ENCODE data around the gene TIMELESS.
A peak's percentile ranks its signal among the peaks of the same experiment; 100 is the strongest.
"Not testable (repeated sequence)": the region's sequence is repeated elsewhere in the genome, so short reads cannot be mapped to it uniquely, and the experiment has no call there.

TIMELESS gene

GRCh38 chr12:56462565-56462964 is 13.3 kb upstream of the TIMELESS start:
- DNase-seq (ENCODE audit: low read depth) = no peak

- DNase-seq (ENCODE audit: low read depth) = peak; percentile 86
These were observed 12.3 kb upstream of the TIMELESS start for GRCh38 chr12:56461235-56462159.

- no peak for DNase-seq (ENCODE audit: low read depth)
These were observed 8.6 kb upstream of the TIMELESS start for GRCh38 chr12:56457817-56458216.

GRCh38 chr12:56454557-56454956 is 5.3 kb upstream of the TIMELESS start, which contains the start of gene MIP:
Gene MIP, minus strand, starts transcription at chr12:56454657. Its CDS starts 44 bp downstream, at chr12:56454613.
- no peak for DNase-seq (ENCODE audit: low read depth)

- no peak for DNase-seq (ENCODE audit: low read depth)
These were observed 1.9 kb upstream of the TIMELESS start for GRCh38 chr12:56451147-56451546.

GRCh38 chr12:56450241-56450640 is 1.0 kb upstream of the TIMELESS start:
- DNase-seq (ENCODE audit: low read depth) = no peak

- DNase-seq (ENCODE audit: low read depth) = no peak
These were observed 377 bp upstream of the TIMELESS start for GRCh38 chr12:56449622-56449984.

GRCh38 chr12:56443208-56443607 is 6.0 kb downstream of the TIMELESS start:
- not testable (repeated sequence) for DNase-seq (ENCODE audit: low read depth)

- DNase-seq (ENCODE audit: low read depth) = no peak
These were observed 11.6 kb downstream of the TIMELESS start for GRCh38 chr12:56437430-56438176.

- no peak for DNase-seq (ENCODE audit: low read depth)
These were observed 14.4 kb downstream of the TIMELESS start for GRCh38 chr12:56434828-56435227.

- peak; percentile 47 for DNase-seq (ENCODE audit: low read depth)
These were observed 17.4 kb downstream of the TIMELESS start for GRCh38 chr12:56431850-56432249.

GRCh38 chr12:56431288-56431687 is 17.9 kb downstream of the TIMELESS start:
- DNase-seq (ENCODE audit: low read depth) = no peak

GRCh38 chr12:56425940-56426438 is 23.2 kb downstream of the TIMELESS start:
- no peak for DNase-seq (ENCODE audit: low read depth)

GRCh38 chr12:56425193-56425592 is 24.0 kb downstream of the TIMELESS start:
- DNase-seq (ENCODE audit: low read depth) = no peak

- no peak for DNase-seq (ENCODE audit: low read depth)
These were observed 28.8 kb downstream of the TIMELESS start for GRCh38 chr12:56420411-56420810.

GRCh38 chr12:56417739-56418138 is 31.5 kb downstream of the TIMELESS start:
- no peak for DNase-seq (ENCODE audit: low read depth)

GRCh38 chr12:56414401-56414800 is 34.8 kb downstream of the TIMELESS start:
- DNase-seq (ENCODE audit: low read depth) = no peak

GRCh38 chr12:56413392-56413791 is 35.8 kb downstream of the TIMELESS start:
- DNase-seq (ENCODE audit: low read depth) = no peak

GRCh38 chr12:56411781-56412639 is 37.2 kb downstream of the TIMELESS start:
- no peak for DNase-seq (ENCODE audit: low read depth)

- no peak for DNase-seq (ENCODE audit: low read depth)
These were observed 38.5 kb downstream of the TIMELESS start for GRCh38 chr12:56410768-56411167.

GRCh38 chr12:56408799-56409417 is 40.3 kb downstream of the TIMELESS start:
- DNase-seq (ENCODE audit: low read depth) = no peak
